Transverse colon (tissue), 4 donors: ENCODE measurements around the gene TOM1L2. TPM values are rescaled to one million over a fixed set of nuclear protein-coding genes. Genes with fewer than 3 reads are reported as not detected.

Experiments used
- DNase-seq: peaks from one replicate; pipeline ENCODE4 v3.0.0-alpha.2; 2019
- H3K27ac ChIP-seq, 4 donors: fragments of 200-600 bp; sonication (generic); 2 replicates each; pipeline ENCODE4 v1.5.1; 2016 to 2018; ENCODE audit warnings: inconsistent platforms in 4 of 4
- H3K27me3 ChIP-seq: fragments of 200-600 bp; sonication (generic); 2 replicates; pipeline ENCODE4 v1.5.1; 2017; ENCODE audit warnings: inconsistent platforms
- H3K36me3 ChIP-seq, 4 donors: fragments of 200-600 bp; sonication (generic); 2 replicates each; pipeline ENCODE4 v1.5.1; 2017 to 2019; ENCODE audit warnings: inconsistent platforms in 4 of 4
- H3K4me1 ChIP-seq, 4 donors: fragments of 200-600 bp; sonication (generic); 2 replicates each; pipeline ENCODE4 v1.5.1; 2017 to 2020; ENCODE audit warnings: inconsistent platforms in 4 of 4
- H3K4me3 ChIP-seq, 4 donors: fragments of 200-600 bp; sonication (generic); 1 replicate in 1 of 4; 2 replicates in 3 of 4; pipeline versions ENCODE4 v1.5.1 to v1.6.1; 2017 to 2019; ENCODE audit warnings: inconsistent platforms in 4 of 4
- H3K9me3 ChIP-seq, 2 donors: fragments of 200-600 bp; sonication (generic); 2 replicates each; pipeline ENCODE4 v1.5.1; 2017 to 2019; ENCODE audit warnings: inconsistent platforms in 2 of 2
- CTCF ChIP-seq, 5 experiments: fragments of 200-600 bp in 3 of 5; fragments of 450-650 bp in 2 of 5; sonication (generic) in 3 of 5; IDR thresholded peaks; 1 replicate in 2 of 5; 2 replicates in 3 of 5; pipeline ENCODE4 v1.5.1; 2016 to 2017; ENCODE audit warnings: antibody characterized with exemption in 5 of 5, inconsistent platforms in 3 of 5, mild to moderate bottlenecking in 2 of 5, moderate library complexity in 1 of 5
- EP300 ChIP-seq: sonication (generic); formaldehyde crosslinking; IDR thresholded peaks from one replicate; pipeline ENCODE4 v1.6.1; 2017; ENCODE audit warnings: antibody characterized with exemption, low read depth
- POLR2A ChIP-seq: fragments of 450-650 bp; IDR thresholded peaks from one replicate; pipeline ENCODE4 v1.6.1; 2016; ENCODE audit warnings: antibody characterized with exemption, mild to moderate bottlenecking, moderate library complexity
- POLR2AphosphoS5 ChIP-seq, 3 donors: sonication (generic); formaldehyde crosslinking; IDR thresholded peaks; one replicate each; pipeline ENCODE4 v1.6.1; 2016; ENCODE audit warnings: antibody characterized with exemption in 3 of 3
- WGBS, 2 donors: methylation state at CpG; one replicate each; pipeline ENCODE4 v1.1.5; 2018; ENCODE audit warnings: low coverage in 1 of 2; 5-methylcytosine and 5-hydroxymethylcytosine counted together
- in situ Hi-C, 4 donors: fragments of 200-750 bp; cut with MboI; loops; one replicate each; pipeline versions ENCODE4 v1.15.0 to v1.15.1; 2017; ENCODE audit warnings: low sequenced_read_pairs in 3 of 4, low pct_ligation_motif_present in 1 of 4, low pct_unique_long_range_greater_than_20kb in 1 of 4
- intact Hi-C: fragments of 100-400 bp; cut with DNase I; formaldehyde crosslinking; loops from one replicate; pipeline ENCODE4 v1.15.1; 2023; ENCODE audit warnings: low total_unique reads
- total RNA-seq, 4 donors: library from RNA; depleted of rRNA; stranded (reverse); fragments of >200 nt; gene quantifications; one replicate each; pipeline ENCODE4 v1.1.0, GENCODE V29; 2016

The TOM1L2 gene
- total RNA-seq, 4 donors from 2014 or later = 65.9 to 178 (median 97.7) TPM

DNA sequence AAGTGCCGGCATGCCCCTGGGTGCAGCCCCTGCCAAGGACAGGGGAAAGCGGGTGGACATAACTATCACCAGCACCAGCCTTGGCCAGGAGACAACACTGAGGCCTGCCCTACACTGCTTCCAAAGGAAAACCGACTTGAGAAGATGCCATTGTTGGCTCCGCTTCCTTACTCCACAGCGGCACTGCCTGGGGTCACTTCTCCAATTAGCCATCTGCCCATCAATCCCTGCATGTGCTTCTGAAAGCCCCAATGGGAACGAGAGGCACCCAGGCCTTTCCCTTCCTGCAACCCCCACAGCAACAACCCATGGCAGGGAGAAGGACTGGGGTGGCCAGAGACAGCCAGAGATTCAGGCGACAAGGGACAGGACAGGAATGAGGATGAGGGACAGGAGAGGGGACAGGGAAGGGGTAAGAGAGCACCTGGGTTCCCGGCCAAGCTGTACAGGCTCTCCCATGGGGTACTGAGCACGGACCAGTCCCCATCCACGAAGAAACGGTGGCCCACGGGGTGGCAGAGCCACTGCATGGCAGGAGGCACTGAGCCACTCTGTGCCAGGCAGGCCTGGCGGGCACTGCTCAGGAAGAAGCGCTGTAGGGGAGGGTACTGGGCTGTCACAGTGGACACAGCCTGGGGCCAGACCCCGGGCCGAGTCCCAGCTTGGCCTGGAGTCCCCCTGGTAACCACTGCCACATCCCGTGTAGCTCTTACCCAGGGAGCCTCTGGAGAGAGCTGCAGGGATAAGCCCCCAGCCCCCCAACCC lies 156.6 kb downstream of the TOM1L2 start:
- no peak for TF ChIP-seq CTCF (IDR thresholded peaks at IDR 0.05)
- no peak for TF ChIP-seq EP300
- no peak for TF ChIP-seq POLR2A
- intact Hi-C loops (loop anchor here (10.0 kb wide), 1 partner anchor 109 kb away; no protein-coding TSS in a partner anchor), in situ Hi-C loops (loop anchor here in 1 of 4 donors (5.0 kb wide), 1 partner anchor 42 kb away; no protein-coding TSS in a partner anchor)
- no peak for DNase-seq
- Histone ChIP-seq H3K36me3 (peaks cover 0 to 36% (median 7%) of the 10 kb centered on the region in 4 donors), H3K9me3 (no peaks in the 10 kb centered on the region), H3K27me3 (no peaks in the 10 kb centered on the region), H3K4me1 (peaks cover 13 to 49% (median 35%) of the 10 kb centered on the region in 4 donors), H3K27ac (peak overlapping the region in 1 of 4 donors; percentile 9), H3K4me3 (no peak overlapping the region)
- 87 to 90% methylated on average over 2 to 16 of the region's 17 CpGs for WGBS, 2 donors

DNA sequence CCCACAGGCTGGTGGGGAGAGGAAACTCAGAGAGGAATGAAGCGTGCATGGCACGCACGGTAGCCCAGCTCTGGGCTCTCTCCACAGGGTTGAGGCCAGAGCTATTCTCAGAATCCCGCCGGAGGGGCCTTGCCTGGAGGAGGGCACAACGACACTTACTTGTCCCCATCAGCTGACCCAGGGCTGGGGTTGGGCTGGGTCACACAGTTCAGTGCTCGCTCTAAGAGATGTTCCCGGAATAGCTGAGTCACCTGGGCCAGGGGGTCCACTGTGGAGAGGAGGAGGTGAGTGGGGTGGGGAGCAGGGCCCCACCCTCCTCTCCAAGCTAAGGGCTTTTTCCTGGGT lies 157.2 kb downstream of the TOM1L2 start:
- Histone ChIP-seq H3K27ac (peak overlapping the region in 1 of 4 donors; percentile 9), H3K27me3 (no peaks in the 10 kb centered on the region), H3K4me1 (peaks cover 12 to 43% (median 31%) of the 10 kb centered on the region in 4 donors), H3K9me3 (no peaks in the 10 kb centered on the region), H3K36me3 (peaks cover 0 to 36% (median 7%) of the 10 kb centered on the region in 4 donors), H3K4me3 (no peak overlapping the region)
- DNase-seq = no peak
- intact Hi-C loops = loop anchor here (10.0 kb wide), 1 partner anchor 110 kb away; no protein-coding TSS in a partner anchor
- in situ Hi-C loops = loop anchor here in 1 of 4 donors (5.0 kb wide), 1 partner anchor 42 kb away; no protein-coding TSS in a partner anchor
- no peak for TF ChIP-seq EP300
- no peak for TF ChIP-seq CTCF (IDR thresholded peaks at IDR 0.05)
- no peak for TF ChIP-seq POLR2A
- no peak for TF ChIP-seq POLR2AphosphoS5 (IDR thresholded peaks at IDR 0.05)
- WGBS, 2 donors = 82% methylated on average over 8 of the region's 8 CpGs; no CpG with 5 or more reads in 1 of the 2 donors

GRCh38 chr17:17814162-17815061 lies 157.8 kb downstream of the TOM1L2 start:
- WGBS, 2 donors = 84% methylated on average over 19 of the region's 20 CpGs; no CpG with 5 or more reads in 1 of the 2 donors
- DNase-seq = no peak
- TF ChIP-seq EP300 (no peak), POLR2A (no peak), POLR2AphosphoS5 (IDR thresholded peaks at IDR 0.05) (no peak), CTCF (IDR thresholded peaks at IDR 0.05) (no peak)
- H3K4me3 ChIP-seq = no peak overlapping the region
- peaks cover 0 to 36% (median 7%) of the 10 kb centered on the region in 4 donors for H3K36me3 ChIP-seq
- no peak overlapping the region for H3K27ac ChIP-seq
- H3K27me3 ChIP-seq = no peaks in the 10 kb centered on the region
- peaks cover 8 to 41% (median 30%) of the 10 kb centered on the region in 4 donors for H3K4me1 ChIP-seq
- no peaks in the 10 kb centered on the region for H3K9me3 ChIP-seq
- in situ Hi-C loops = loop anchor here in 1 of 4 donors (5.0 kb wide), 1 partner anchor 43 kb away; no protein-coding TSS in a partner anchor
- intact Hi-C loops = loop anchor here (10.0 kb wide), 1 partner anchor 110 kb away; no protein-coding TSS in a partner anchor

DNA sequence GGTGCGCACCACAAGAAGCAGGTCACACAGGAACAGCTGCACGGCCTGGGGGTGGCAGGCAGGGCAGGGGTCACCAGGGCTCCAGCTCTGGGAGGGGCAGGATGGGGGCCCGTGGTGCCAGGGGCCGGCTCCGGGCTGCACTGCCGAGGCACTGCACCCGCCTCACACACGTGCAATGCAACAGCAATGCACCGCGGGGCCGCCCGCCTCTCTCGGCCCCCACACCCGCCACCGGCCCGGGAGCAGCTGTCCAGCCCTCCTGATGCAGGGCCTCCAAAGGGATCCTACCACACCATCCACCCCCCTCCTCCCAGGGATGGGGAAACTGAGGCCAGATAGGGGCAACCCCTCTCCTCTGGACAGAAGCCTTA lies 158.5 kb downstream of the TOM1L2 start:
- intact Hi-C loops (loop anchor here (2.0 to 10.0 kb wide), 2 partner anchors 47 to 111 kb away; no protein-coding TSS in a partner anchor), in situ Hi-C loops (no loop called here)
- TF ChIP-seq POLR2AphosphoS5 (IDR thresholded peaks at IDR 0.05) = no peak
- no peak for TF ChIP-seq POLR2A
- no peak for TF ChIP-seq CTCF (IDR thresholded peaks at IDR 0.05)
- no peak for TF ChIP-seq EP300
- Histone ChIP-seq H3K36me3 (peaks cover 0 to 36% (median 7%) of the 10 kb centered on the region in 4 donors), H3K27ac (no peak overlapping the region), H3K4me1 (peaks cover 5 to 41% (median 25%) of the 10 kb centered on the region in 4 donors), H3K4me3 (no peak overlapping the region), H3K9me3 (no peaks in the 10 kb centered on the region), H3K27me3 (no peaks in the 10 kb centered on the region)
- no CpG with 5 or more reads among the region's 16 CpGs for WGBS, 2 donors
- no peak for DNase-seq
